ENCODE data around the gene ABCF2. TPM values are rescaled to one million over a fixed set of nuclear protein-coding genes. Genes with fewer than 3 reads are reported as not detected.

ABCF2 gene
- polyA plus RNA-seq, 3 donors from 2014 or later, result 24.2 to 35.4 (median 31.7) TPM

GRCh38 chr7:151232917-151233701 lies 6.1 kb upstream of the ABCF2 start:
- no peaks in the 10 kb centered on the region for H3K9me3 Mint-ChIP-seq
- H3K4me1 Mint-ChIP-seq, result peaks cover 39 to 49% of the 10 kb centered on the region in 2 donors
- peak overlapping the region; percentile 99 to 100 (median 100) for H3K4me3 Mint-ChIP-seq
- DNase-seq, result peak; percentile 54 to 64 (median 56)
- peak overlapping the region; percentile 95 to 99 (median 99) for H3K27ac Mint-ChIP-seq
- peaks cover 2 to 19% (median 8%) of the 10 kb centered on the region in 3 donors for H3K27me3 Mint-ChIP-seq (ENCODE audit: low read depth in 3 of 3)
- H3K36me3 Mint-ChIP-seq, result peaks cover 0 to 4% (median 0%) of the 10 kb centered on the region in 3 donors

DNA sequence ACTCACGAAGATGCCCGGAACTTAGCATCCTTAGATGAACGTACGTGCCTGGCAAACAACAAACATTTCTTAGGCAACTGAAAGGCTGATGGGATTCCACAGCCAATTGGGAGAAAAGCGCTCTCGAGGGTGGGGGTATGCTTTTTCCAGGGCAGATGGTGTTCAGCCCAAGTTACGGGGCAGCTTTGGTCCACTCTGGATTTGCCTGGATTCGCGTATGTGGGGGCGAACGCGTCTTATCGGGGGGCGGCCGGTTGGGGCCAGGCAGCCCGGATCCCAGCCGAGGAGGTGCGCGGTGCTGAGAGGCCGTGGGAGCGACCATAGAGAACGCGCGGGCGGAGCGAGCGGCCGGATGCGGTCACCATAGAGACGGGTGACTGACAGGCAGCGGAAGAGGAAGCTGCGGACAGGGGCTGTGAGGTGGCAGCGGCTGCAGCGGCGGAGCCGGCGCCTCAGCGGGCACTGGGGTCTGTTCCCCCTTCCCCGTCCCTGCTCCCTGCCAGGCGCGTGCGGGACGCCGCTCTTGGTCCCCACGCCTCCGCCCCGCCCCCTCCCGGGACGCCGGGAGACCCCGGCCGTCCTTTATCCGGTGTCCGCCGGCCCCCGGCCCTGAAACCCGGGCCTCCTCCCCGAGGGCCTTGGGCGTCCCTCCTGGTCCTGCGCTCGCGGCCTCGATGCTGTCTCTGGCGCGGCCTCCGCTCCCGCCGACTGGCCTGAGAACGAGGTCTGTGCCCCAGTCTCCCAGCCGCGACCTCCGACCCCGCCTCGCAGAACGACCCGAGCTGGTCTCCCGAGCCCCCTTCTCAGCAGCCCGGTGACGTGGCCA lies 5.3 kb upstream of the ABCF2 start, which contains the start of gene CHPF2:
Gene CHPF2, plus strand, starts transcription at position 393 of the 826 bp plus-strand sequence. CDS start 1,529 bp downstream, outside the sequence.
- Mint-ChIP-seq H3K27me3 (ENCODE audit: low read depth in 3 of 3) (peaks cover 3 to 20% (median 9%) of the 10 kb centered on the region in 3 donors), H3K9me3 (no peaks in the 10 kb centered on the region), H3K27ac (peak within 1 kb of the TSS; percentile 98 to 99 (median 99)), H3K4me3 (peak within 1 kb of the TSS; percentile 99 to 100 (median 100)), H3K4me1 (peaks cover 47 to 57% of the 10 kb centered on the region in 2 donors), H3K36me3 (peaks cover 0 to 4% (median 0%) of the 10 kb centered on the region in 3 donors)
- DNase-seq, result peak; percentile 89 to 90 (median 90)

- Mint-ChIP-seq H3K27me3 (ENCODE audit: low read depth in 3 of 3) (peaks cover 7 to 24% (median 11%) of the 10 kb centered on the region in 3 donors), H3K9me3 (no peaks in the 10 kb centered on the region), H3K4me1 (peaks cover 55 to 61% of the 10 kb centered on the region in 2 donors), H3K36me3 (no peaks in the 10 kb centered on the region), H3K27ac (peak overlapping the region in 4 of 6 donors; percentile 21 to 70 (median 61)), H3K4me3 (peak overlapping the region; percentile 48 to 100 (median 100))
- no peak for DNase-seq
Observed at GRCh38 chr7:151231080-151231479, 4.1 kb upstream of the ABCF2 start.

DNA sequence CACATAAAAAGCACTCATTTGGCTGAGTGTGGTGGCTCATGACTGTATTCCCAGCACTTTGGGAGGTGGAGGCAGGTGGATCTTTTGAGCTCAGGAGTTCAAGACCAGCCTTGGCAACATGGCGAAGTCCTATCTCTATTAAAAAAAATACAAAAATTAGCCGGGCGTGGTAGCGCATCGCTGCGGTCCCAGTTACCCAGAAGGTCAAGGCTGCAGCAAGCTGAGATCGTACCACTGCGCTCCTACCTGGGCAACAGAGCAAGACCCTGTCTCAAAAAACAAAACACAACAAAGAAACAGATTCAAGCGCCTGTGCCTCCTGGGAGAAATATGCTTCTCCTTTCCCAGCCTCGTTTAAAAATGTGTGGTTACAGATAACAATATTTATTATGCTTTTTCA lies 2.2 kb upstream of the ABCF2 start:
- H3K36me3 Mint-ChIP-seq, result peaks cover 8 to 12% (median 9%) of the 10 kb centered on the region in 3 donors
- H3K4me3 Mint-ChIP-seq, result no peak overlapping the region
- DNase-seq, result no peak
- H3K27ac Mint-ChIP-seq, result no peak overlapping the region
- H3K27me3 Mint-ChIP-seq (ENCODE audit: low read depth in 3 of 3), result peaks cover 7 to 29% (median 11%) of the 10 kb centered on the region in 3 donors
- peaks cover 55 to 62% of the 10 kb centered on the region in 2 donors for H3K4me1 Mint-ChIP-seq
- no peaks in the 10 kb centered on the region for H3K9me3 Mint-ChIP-seq

- Mint-ChIP-seq H3K9me3 (no peaks in the 10 kb centered on the region), H3K4me3 (peak overlapping the region; percentile 92 to 99 (median 97)), H3K4me1 (peaks cover 45 to 52% of the 10 kb centered on the region in 2 donors)
Observed at GRCh38 chr7:151228024-151228866, 1.2 kb upstream of the ABCF2 start.

DNA sequence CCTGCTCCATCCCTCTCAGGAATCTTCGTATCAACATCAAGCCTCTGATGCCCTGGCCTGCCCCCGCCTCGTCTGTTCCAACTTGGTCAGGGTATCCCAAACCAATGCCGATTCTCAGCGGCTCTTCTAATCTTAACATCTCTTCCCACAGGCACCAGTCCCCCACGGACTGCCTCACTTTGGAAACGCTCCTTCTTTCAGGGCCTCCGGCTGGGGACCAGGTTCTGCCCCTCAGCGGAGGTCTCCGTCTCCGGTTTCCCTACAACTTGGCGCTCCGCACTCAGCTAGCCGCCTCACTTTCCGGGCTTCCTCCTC lies 488 bp downstream of the ABCF2 start:
- H3K27ac Mint-ChIP-seq, result peak overlapping the region; percentile 92 to 97 (median 94)
- no peaks in the 10 kb centered on the region for H3K9me3 Mint-ChIP-seq
- peaks cover 36 to 39% of the 10 kb centered on the region in 2 donors for H3K4me1 Mint-ChIP-seq
- no peak for DNase-seq
- H3K36me3 Mint-ChIP-seq, result peaks cover 21 to 28% (median 23%) of the 10 kb centered on the region in 3 donors
- H3K4me3 Mint-ChIP-seq, result peak overlapping the region; percentile 92 to 99 (median 97)
- H3K27me3 Mint-ChIP-seq (ENCODE audit: low read depth in 3 of 3), result peaks cover 4 to 13% (median 5%) of the 10 kb centered on the region in 3 donors

More at GRCh38 chr7:151228024-151228866, 1.2 kb upstream of the ABCF2 start:
- no peak for DNase-seq
- Mint-ChIP-seq H3K36me3 (peaks cover 12 to 19% (median 15%) of the 10 kb centered on the region in 3 donors), H3K27me3 (ENCODE audit: low read depth in 3 of 3) (peaks cover 7 to 26% (median 11%) of the 10 kb centered on the region in 3 donors), H3K27ac (peak overlapping the region; percentile 92 to 97 (median 94))

DNA sequence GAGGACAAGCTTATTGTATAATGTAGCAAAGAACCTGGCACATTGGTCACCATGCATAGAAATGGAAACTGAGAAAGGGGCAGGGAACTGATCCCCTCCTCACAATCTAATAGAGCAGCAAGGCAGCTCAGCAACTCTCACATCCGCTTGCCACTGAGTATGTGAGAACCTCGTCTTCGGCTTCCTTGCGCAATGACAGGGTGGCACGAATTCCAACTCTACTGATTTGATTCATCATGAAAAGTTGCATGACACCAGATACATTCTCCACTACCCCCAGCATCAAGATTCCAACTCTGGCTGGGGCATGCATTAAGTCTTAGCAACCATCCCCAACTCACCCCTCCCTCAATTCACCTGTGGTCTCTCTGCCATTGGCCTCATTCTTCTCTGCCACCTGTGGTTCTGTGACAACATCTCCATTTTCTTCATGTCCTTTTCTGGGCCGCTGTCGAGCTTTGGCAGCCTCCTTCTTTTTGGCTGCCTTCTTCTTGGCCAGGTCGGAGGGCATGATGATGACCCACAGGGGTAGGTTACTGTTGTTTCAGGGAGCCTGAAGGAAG lies 976 bp downstream of the ABCF2 start:
- Mint-ChIP-seq H3K9me3 (no peaks in the 10 kb centered on the region), H3K27ac (peak overlapping the region in 5 of 6 donors; percentile 92 to 97 (median 94)), H3K27me3 (ENCODE audit: low read depth in 3 of 3) (peaks cover 4 to 13% (median 5%) of the 10 kb centered on the region in 3 donors), H3K4me3 (peak overlapping the region; percentile 92 to 99 (median 97)), H3K4me1 (peaks cover 34 to 36% of the 10 kb centered on the region in 2 donors), H3K36me3 (peaks cover 21 to 30% (median 24%) of the 10 kb centered on the region in 3 donors)
- no peak for DNase-seq

GRCh38 chr7:151223728-151224127 lies 3.3 kb downstream of the ABCF2 start:
- peaks cover 32 to 36% of the 10 kb centered on the region in 2 donors for H3K4me1 Mint-ChIP-seq
- no peak overlapping the region for H3K4me3 Mint-ChIP-seq

GRCh38 chr7:151218170-151218569 lies 8.8 kb downstream of the ABCF2 start:
- no peaks in the 10 kb centered on the region for H3K9me3 Mint-ChIP-seq

More at GRCh38 chr7:151223728-151224127, 3.3 kb downstream of the ABCF2 start:
- no peak for DNase-seq
- Mint-ChIP-seq H3K27ac (no peak overlapping the region), H3K36me3 (peaks cover 31 to 42% (median 33%) of the 10 kb centered on the region in 3 donors), H3K9me3 (no peaks in the 10 kb centered on the region), H3K27me3 (ENCODE audit: low read depth in 3 of 3) (peaks cover 4 to 11% (median 5%) of the 10 kb centered on the region in 3 donors)

GRCh38 chr7:151215396-151215795 lies 11.6 kb downstream of the ABCF2 start:
- H3K27me3 Mint-ChIP-seq (ENCODE audit: low read depth in 3 of 3), result peaks cover 0 to 3% (median 0%) of the 10 kb centered on the region in 3 donors
- no peaks in the 10 kb centered on the region for H3K9me3 Mint-ChIP-seq
- H3K27ac Mint-ChIP-seq, result peak overlapping the region in 1 of 6 donors; percentile 55
- no peak for DNase-seq
- no peaks in the 10 kb centered on the region for H3K4me1 Mint-ChIP-seq
- H3K36me3 Mint-ChIP-seq, result peaks cover 38 to 52% (median 38%) of the 10 kb centered on the region in 3 donors
- no peak overlapping the region for H3K4me3 Mint-ChIP-seq

More at GRCh38 chr7:151218170-151218569, 8.8 kb downstream of the ABCF2 start:
- Mint-ChIP-seq H3K36me3 (peaks cover 37 to 65% (median 51%) of the 10 kb centered on the region in 3 donors), H3K4me3 (no peak overlapping the region), H3K27me3 (ENCODE audit: low read depth in 3 of 3) (peaks cover 0 to 1% (median 1%) of the 10 kb centered on the region in 3 donors), H3K27ac (no peak overlapping the region), H3K4me1 (peaks cover 0 to 2% of the 10 kb centered on the region in 2 donors)
- no peak for DNase-seq

DNA sequence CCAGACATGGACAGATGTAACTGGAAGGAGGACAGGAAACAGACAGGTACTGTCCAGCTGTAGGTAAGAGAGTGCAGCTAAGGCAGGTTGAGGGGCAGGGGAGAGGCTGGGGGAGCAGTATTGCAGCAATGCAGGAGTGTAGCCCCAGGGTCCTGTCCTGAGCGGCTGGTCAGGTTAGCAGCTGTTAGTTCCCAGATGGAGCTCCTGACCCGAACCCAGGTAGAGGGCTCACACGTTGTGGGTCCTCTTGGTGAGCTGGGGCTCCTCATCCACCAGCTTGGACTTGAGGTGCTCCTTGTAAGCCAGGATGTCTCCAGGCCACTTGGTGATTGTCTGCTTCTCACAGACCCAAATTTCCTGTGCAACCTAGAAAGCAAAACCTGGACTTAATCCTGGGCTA lies 13.2 kb downstream of the ABCF2 start:
- no peak for DNase-seq
- Mint-ChIP-seq H3K4me3 (no peak overlapping the region), H3K4me1 (no peaks in the 10 kb centered on the region), H3K27ac (no peak overlapping the region), H3K36me3 (peaks cover 32 to 43% (median 33%) of the 10 kb centered on the region in 3 donors), H3K9me3 (no peaks in the 10 kb centered on the region), H3K27me3 (ENCODE audit: low read depth in 3 of 3) (peaks cover 0 to 3% (median 0%) of the 10 kb centered on the region in 3 donors)

- Mint-ChIP-seq H3K4me1 (peaks cover 7 to 10% of the 10 kb centered on the region in 2 donors), H3K9me3 (no peaks in the 10 kb centered on the region), H3K27me3 (ENCODE audit: low read depth in 3 of 3) (peaks cover 0 to 3% (median 0%) of the 10 kb centered on the region in 3 donors), H3K27ac (peak overlapping the region in 1 of 6 donors; percentile 7), H3K4me3 (no peak overlapping the region), H3K36me3 (peaks cover 20 to 31% (median 21%) of the 10 kb centered on the region in 3 donors)
- no peak for DNase-seq
Observed at GRCh38 chr7:151212626-151213025, 14.4 kb downstream of the ABCF2 start.

Measured in immature natural killer cell (primary cell).